GM20000 (cell line): Measurements from ENCODE around the gene SNX32.
A peak's percentile ranks its signal among the peaks of the same experiment; 100 is the strongest.

Experiments used
- DNase-seq: peaks from one replicate; pipeline ENCODE4 v3.0.0; 2012; ENCODE audit warnings: low spot score
- CTCF ChIP-seq: IDR thresholded peaks from 2 replicates; pipeline ENCODE4 v1.5.1; 2012; ENCODE audit warnings: mild to moderate bottlenecking, control low read depth; ENCODE audit errors: extremely low read depth, missing control alignments

The SNX32 gene

GRCh38 chr11:65811764-65812475 is 21.8 kb upstream of the SNX32 start:
- TF ChIP-seq CTCF: no peak
- no peak for DNase-seq

- no peak for TF ChIP-seq CTCF
- no peak for DNase-seq
Measured at GRCh38 chr11:65814131-65814985, 19.4 kb upstream of the SNX32 start.

- no peak for DNase-seq
- no peak for TF ChIP-seq CTCF
Measured at GRCh38 chr11:65814986-65815565, 18.7 kb upstream of the SNX32 start.

GRCh38 chr11:65816696-65817095 is 17.1 kb upstream of the SNX32 start:
- no peak for TF ChIP-seq CTCF
- DNase-seq: no peak

- TF ChIP-seq CTCF: no peak
- DNase-seq: no peak
Measured at GRCh38 chr11:65817312-65817834, 16.4 kb upstream of the SNX32 start.

- DNase-seq: peak; percentile 98
- peak; percentile 100 for TF ChIP-seq CTCF
Measured at GRCh38 chr11:65817835-65818680, 15.7 kb upstream of the SNX32 start.
